ENCODE results near the gene DDX49.
"Not testable (repeated sequence)": the region's sequence is repeated elsewhere in the genome, so short reads cannot be mapped to it uniquely, and the experiment has no call there.

Gene DDX49

DNA sequence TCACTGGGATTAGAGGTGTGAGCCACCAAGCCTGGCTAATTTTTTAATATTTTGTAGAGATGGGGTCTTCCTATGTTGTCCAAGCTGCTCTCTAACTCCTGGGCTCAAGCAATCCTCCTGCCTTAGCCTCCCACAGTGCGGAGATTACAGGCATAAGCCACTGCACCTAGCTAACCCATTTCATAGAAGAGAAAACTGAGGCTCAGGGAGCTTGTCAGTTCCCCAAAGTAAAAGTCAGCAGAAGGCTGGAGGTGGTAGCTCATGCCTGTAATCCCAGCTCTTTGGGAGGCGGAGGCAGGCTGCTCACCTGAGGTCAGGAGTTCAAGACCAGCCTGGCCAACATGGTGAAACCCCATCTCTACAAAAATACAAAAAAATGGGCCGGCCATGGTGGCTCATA is 30.3 kb downstream of the DDX49 start:
- H3K27ac ChIP-seq: no peak overlapping the region

DNA sequence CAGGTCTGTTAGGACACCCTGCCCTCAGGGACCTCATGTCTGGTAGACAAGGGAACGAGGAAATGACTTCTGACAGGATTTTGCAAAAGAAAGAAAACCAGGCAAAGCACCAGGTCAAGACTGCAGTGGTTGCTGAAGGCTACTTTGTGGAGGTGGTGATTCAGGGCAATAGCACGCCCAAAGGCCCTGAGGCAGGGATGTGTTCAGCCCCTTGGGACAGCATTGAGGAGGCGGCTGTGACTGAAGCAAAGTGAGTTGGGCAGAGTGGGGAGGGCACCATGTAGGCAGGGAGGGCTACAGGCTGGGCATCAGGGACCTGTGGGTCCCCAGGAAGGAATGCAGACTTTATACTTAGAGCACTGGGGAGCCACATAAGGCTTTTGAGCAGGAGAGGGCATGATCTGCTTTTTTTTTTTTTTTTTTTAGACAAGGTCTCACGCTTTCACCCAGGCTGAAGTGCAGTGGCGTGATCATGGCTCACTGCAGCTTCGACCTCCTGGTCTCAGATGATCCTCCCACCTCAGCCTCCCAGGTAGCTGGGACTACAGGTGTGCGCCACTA is 32.3 kb downstream of the DDX49 start:
- H3K27ac ChIP-seq: no peak overlapping the region
- TF ChIP-seq ZFX (IDR thresholded peaks at IDR 0.05; ENCODE audit: borderline replicate concordance): no peak
- TF ChIP-seq, protein P1, sequence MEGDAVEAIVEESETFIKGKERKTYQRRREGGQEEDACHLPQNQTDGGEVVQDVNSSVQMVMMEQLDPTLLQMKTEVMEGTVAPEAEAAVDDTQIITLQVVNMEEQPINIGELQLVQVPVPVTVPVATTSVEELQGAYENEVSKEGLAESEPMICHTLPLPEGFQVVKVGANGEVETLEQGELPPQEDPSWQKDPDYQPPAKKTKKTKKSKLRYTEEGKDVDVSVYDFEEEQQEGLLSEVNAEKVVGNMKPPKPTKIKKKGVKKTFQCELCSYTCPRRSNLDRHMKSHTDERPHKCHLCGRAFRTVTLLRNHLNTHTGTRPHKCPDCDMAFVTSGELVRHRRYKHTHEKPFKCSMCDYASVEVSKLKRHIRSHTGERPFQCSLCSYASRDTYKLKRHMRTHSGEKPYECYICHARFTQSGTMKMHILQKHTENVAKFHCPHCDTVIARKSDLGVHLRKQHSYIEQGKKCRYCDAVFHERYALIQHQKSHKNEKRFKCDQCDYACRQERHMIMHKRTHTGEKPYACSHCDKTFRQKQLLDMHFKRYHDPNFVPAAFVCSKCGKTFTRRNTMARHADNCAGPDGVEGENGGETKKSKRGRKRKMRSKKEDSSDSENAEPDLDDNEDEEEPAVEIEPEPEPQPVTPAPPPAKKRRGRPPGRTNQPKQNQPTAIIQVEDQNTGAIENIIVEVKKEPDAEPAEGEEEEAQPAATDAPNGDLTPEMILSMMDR (IDR thresholded peaks at IDR 0.05): no peak

More for the DNA sequence above, 30.3 kb downstream of the DDX49 start:
- TF ChIP-seq, protein P1 (IDR thresholded peaks at IDR 0.05): no peak
- no peak for TF ChIP-seq ZFX (IDR thresholded peaks at IDR 0.05; ENCODE audit: borderline replicate concordance)

DNA sequence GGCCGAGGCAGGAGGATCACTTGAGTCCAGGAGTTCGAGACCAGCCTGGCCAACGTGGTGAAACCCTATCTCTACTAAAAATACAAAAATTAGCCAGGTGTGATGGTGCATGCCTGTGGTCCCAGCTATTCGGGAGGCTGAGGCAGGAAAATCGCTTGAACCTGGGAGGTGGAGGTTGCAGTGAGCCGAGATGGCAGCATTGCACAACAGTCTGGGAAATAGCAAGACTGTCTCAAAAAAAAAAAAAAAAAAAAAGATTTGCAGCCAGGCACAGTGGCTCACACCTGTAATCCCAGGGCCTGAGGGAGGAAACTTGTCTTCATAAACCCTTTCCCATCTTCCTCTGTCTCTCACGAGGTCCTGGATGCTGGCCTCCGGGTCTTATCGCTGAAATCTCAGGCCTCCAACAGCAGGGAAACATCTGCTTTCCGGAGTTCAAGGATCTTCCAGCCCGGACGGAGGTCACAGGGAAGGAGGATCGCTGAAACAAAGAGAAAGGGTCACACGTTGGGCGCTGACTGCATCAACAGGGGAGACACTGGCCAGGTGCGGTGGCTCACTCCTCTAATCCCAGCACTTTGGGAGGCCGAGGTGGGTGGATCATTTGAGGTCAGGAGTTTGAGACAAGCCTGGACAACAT is 33.0 kb downstream of the DDX49 start:
- not testable (repeated sequence) for H3K27ac ChIP-seq

DNA sequence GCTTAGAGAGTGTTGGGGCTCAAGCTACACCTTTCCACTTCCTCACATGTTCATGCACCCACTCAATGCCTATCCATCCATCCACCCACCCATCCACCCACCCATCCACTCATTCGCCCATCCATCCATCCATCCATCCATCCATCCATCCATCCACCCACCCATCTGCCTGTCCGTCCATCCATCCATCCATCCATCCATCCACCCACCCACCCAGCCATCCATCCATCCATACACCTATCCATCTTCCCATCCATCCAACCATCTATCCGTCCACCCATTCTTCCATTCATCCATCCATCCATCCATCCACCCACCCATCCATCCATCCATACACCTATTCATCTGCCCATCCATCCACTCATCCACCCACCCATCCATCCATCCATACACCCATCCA is 34.6 kb downstream of the DDX49 start:
- H3K27ac ChIP-seq: no peak overlapping the region
- no peak for TF ChIP-seq ZFX (IDR thresholded peaks at IDR 0.05; ENCODE audit: borderline replicate concordance)

DNA sequence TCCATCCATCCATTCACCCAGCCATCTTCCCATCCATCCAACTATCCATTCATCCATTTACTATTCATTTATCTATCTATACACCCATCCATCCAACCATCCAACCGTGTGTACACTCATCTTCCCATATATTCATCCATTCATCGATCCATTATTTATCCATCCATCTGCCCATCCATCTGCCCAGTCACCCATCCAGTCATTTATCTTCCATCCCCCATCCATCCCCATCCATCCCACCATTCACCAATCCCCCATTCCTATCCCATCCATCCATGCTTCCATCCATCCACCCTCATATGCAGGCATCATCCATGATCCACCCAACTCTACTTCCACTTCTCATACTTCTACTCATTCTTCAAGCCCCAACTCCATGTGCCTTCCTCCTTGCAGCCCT is 35.5 kb downstream of the DDX49 start:
- TF ChIP-seq, protein P1 (IDR thresholded peaks at IDR 0.05): no peak
- no peak for TF ChIP-seq ZFX (IDR thresholded peaks at IDR 0.05; ENCODE audit: borderline replicate concordance)
- no peak overlapping the region for H3K27ac ChIP-seq

DNA sequence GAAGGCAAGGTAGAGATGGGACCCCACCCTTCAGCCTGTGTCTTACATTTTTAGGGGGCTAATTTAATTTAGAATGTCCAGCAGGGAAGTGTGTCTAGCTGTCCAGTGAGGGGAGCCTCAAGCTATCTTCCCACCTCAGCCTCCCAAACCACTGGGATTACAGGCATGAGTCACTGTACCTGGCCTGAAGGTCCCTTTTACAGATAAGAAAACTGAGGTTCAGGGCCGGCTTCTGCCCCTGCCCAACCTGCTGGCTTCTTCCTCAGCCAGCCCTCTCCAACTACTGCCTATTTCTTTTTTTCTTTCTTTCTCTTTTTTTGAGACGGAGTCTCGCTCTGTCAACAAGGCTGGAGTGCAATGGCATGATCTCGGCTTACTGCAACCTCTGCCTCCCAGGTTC is 40.9 kb downstream of the DDX49 start:
- H3K27ac ChIP-seq: no peak overlapping the region
- TF ChIP-seq, protein P1 (IDR thresholded peaks at IDR 0.05): no peak
- no peak for TF ChIP-seq ZFX (IDR thresholded peaks at IDR 0.05; ENCODE audit: borderline replicate concordance)

DNA sequence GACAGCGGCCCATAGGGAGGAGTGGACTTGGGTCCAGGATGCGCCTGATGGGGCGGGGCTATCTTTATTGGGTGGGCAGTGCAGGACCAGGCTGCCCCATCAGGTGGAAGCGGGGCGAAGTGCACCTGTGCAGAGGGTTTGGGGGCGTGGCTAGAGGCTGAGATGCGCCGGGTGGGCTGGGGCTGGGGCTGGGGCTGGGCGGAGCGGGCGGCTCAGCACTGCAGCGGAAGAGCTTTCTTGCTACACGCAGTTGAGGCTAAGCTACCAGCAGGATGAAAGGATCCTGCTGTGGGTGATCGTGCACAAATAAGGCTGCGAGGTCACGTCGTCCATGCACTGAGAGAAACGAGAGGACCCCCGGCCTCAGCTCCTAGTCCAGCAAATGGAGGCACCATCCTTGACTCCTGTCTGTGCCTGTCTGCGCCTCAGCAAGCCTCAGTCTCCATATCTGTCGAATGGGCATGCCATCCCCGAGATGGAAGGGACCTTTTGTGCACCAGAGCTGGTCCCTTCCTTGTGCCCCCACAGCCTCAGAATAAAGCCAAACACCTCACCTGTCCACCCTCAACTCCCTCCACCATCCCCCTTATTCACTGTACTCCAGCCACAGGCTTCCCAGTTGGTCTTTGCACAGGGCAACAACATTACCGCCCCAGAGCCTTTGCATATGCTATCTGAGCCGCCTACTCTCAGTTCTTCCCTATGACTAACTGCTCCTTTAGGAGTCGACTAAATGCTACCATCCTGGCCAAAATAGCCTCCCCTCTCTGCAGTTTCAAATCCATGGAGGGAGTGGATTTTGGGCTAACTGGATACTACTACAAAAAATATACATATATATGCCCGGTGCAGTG is 42.5 kb downstream of the DDX49 start:
- TF ChIP-seq, protein P1 (IDR thresholded peaks at IDR 0.05): peak; percentile 27
- no peak for TF ChIP-seq ZFX (IDR thresholded peaks at IDR 0.05; ENCODE audit: borderline replicate concordance)
- H3K27ac ChIP-seq: no peak overlapping the region

DNA sequence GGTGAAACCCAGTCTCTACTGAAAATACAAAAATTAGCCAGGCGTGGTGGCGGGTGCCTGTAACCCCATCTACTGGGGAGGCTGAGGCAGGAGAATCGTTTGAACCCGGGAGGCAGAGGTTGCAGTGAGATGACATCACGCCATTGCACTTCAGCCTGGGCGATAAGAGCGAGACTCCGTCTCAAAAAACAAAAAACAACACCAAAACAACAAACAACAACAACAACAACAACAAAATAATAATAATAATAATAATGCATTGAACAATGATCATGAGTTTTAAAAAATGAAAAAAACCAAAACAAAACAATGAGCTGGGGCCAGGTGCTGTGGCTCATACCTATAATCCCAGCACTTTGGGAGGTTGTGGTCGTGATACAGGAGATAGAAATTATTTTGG is 44.6 kb downstream of the DDX49 start:
- TF ChIP-seq, protein P1 (IDR thresholded peaks at IDR 0.05): no peak
- no peak for TF ChIP-seq ZFX (IDR thresholded peaks at IDR 0.05; ENCODE audit: borderline replicate concordance)

More for the DNA sequence above, 44.6 kb downstream of the DDX49 start:
- H3K27ac ChIP-seq: no peak overlapping the region
